K562 (cell line): ENCODE results near the gene MAP3K19. TPM values are rescaled to one million over a fixed set of nuclear protein-coding genes. Genes with fewer than 3 reads are reported as not detected.

Experiments used
- CHD1 ChIP-seq: fragments of 200-600 bp; sonication (generic); IDR thresholded peaks from one replicate; pipeline ENCODE4 v1.6.1; 2012; ENCODE audit warnings: mild to moderate bottlenecking, moderate library complexity, low read length, inconsistent platforms
- CREM ChIP-seq: IDR thresholded peaks from 2 replicates; pipeline ENCODE4 v1.6.1; 2014; ENCODE audit warnings: antibody characterized with exemption, low read depth
- HNRNPUL1 ChIP-seq: fragments of 200-400 bp; formaldehyde crosslinking; IDR thresholded peaks from 2 replicates; pipeline ENCODE4 v1.6.1; 2017; ENCODE audit warnings: low read length
- PRDM10 ChIP-seq: fragments of 450-650 bp; IDR thresholded peaks from 2 replicates; pipeline ENCODE4 v1.6.1; 2018; ENCODE audit not compliant: partially characterized antibody
- TARDBP ChIP-seq: fragments of 450-650 bp; IDR thresholded peaks from 2 replicates; pipeline ENCODE4 v1.6.1; 2016
- ZBTB40 ChIP-seq, 2 experiments: fragments of 450-650 bp in 1 of 2; sonication (generic) in 1 of 2; formaldehyde crosslinking in 1 of 2; IDR thresholded peaks; 2 replicates each; pipeline versions ENCODE4 v1.7.1 to v1.9.0; 2016 to 2022; ENCODE audit warnings: inconsistent platforms in 1 of 2, mild to moderate bottlenecking in 1 of 2, missing genetic modification reagents in 1 of 2
- polyA plus RNA-seq, 8 experiments: library from polyadenylated mRNA; depleted of rRNA in 4 of 8; stranded (reverse) in 5 of 8; unstranded in 3 of 8; fragments of >200 nt; fragmentation: Nextera tagmentation in 2 of 8; fragmentation: Illumina TruSeq in 1 of 8; extraction: Ambion mirVana in 2 of 8; extraction: Trizol in 1 of 8; gene quantifications; 2 replicates each; pipeline versions ENCODE4 v1.2.1 to v1.2.3, GENCODE V29; 2011 to 2014; ENCODE audit warnings: inconsistent platforms in 1 of 8, missing spikeins in 1 of 8
- total RNA-seq, 7 experiments: library from RNA; depleted of rRNA in 6 of 7; stranded (reverse); fragments of >200 nt in 6 of 7; fragmentation: Illumina TruSeq in 2 of 7; extraction: Trizol in 2 of 7; gene quantifications; 2 replicates each; pipeline versions ENCODE4 v1.2.1 to v1.2.3, GENCODE V29; 2011 to 2021; ENCODE audit warnings: low replicate concordance in 1 of 7
- TF ChIP-seq, protein P1 (sequence below): fragments of 250-450 bp; sonication (Bioruptor Pico); IDR thresholded peaks from 2 replicates; pipeline ENCODE4 v1.8.0; 2022; ENCODE audit warnings: moderate library complexity, mild to moderate bottlenecking, inconsistent platforms
- TF ChIP-seq, protein P2 (sequence below): fragments of 450-650 bp; IDR thresholded peaks from 2 replicates; pipeline ENCODE4 v1.6.1; 2014; ENCODE audit warnings: low read depth, mild to moderate bottlenecking, moderate library complexity, borderline replicate concordance

MAP3K19 gene
- total and polyA plus RNA-seq, 9 of the 15 experiments (the other 6 are each of a cell fraction or from before 2014, with no cell fraction given) = 0.29 TPM; not detected in 8

DNA sequence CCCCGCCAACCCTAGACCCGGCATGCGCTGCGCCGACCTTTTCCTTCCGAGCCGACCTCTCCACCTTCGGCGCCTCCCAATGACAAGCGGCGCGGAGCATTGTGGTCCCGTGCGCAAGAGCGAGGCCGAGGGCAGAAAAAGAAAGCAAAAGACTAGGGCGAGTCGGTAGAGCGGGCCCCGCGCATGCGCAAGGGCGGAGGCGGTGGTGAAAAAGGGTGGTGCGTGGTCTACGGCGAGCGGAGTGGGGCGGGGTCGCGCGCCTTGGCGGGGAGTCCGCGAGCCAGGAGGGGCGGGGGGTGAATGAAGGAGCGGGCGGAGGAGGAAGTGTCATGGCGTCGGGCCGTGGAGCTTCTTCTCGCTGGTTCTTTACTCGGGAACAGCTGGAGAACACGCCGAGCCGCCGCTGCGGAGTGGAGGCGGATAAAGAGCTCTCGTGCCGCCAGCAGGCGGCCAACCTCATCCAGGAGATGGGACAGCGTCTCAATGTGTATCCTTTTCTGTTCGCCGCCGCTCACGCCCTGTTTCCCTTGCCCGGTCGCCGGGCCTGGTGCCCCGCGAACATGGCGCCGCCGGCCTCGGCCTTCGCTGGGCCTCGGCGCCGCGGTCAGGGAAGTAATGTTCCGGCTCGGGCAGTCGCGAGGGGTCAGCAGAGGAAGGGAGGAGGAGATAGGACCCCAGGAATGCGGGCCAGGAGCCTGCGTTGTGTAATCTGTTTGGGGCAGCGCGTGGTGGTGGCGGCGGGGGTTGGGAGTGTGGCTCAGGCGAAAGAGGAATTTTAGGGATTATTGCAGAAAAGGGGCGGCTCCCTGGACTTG, 128.5 kb downstream of the MAP3K19 start, which contains the start of gene CCNT2 (continued):
- TF ChIP-seq TARDBP = no peak
- TF ChIP-seq PRDM10 = no peak
- TF ChIP-seq ZBTB40 (IDR thresholded peaks at IDR 0.05) = 0 out of 2 replicates have a peak, but pooled peaks have one; percentile 30
- TF ChIP-seq ZBTB40 (CRISPR knock-in tag; IDR thresholded peaks at IDR 0.05) = no peak
- TF ChIP-seq, protein P1, sequence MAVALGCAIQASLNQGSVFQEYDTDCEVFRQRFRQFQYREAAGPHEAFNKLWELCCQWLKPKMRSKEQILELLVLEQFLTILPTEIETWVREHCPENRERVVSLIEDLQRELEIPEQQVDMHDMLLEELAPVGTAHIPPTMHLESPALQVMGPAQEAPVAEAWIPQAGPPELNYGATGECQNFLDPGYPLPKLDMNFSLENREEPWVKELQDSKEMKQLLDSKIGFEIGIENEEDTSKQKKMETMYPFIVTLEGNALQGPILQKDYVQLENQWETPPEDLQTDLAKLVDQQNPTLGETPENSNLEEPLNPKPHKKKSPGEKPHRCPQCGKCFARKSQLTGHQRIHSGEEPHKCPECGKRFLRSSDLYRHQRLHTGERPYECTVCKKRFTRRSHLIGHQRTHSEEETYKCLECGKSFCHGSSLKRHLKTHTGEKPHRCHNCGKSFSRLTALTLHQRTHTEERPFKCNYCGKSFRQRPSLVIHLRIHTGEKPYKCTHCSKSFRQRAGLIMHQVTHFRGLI (CRISPR knock-in tag) = no peak
- TF ChIP-seq HNRNPUL1 = no peak
- peak; percentile 97 for TF ChIP-seq CREM
- peak; percentile 96 for TF ChIP-seq CHD1
- TF ChIP-seq, protein P2, sequence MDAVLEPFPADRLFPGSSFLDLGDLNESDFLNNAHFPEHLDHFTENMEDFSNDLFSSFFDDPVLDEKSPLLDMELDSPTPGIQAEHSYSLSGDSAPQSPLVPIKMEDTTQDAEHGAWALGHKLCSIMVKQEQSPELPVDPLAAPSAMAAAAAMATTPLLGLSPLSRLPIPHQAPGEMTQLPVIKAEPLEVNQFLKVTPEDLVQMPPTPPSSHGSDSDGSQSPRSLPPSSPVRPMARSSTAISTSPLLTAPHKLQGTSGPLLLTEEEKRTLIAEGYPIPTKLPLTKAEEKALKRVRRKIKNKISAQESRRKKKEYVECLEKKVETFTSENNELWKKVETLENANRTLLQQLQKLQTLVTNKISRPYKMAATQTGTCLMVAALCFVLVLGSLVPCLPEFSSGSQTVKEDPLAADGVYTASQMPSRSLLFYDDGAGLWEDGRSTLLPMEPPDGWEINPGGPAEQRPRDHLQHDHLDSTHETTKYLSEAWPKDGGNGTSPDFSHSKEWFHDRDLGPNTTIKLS = peak; percentile 32; the same call in 1 of the 2 replicates
